Esophagus muscularis mucosa (tissue), 4 donors: Measurements from ENCODE around the gene ANKRD44. TPM values are rescaled to one million over a fixed set of nuclear protein-coding genes. Genes with fewer than 3 reads are reported as not detected.

ENCODE experiments used
- DNase-seq: peaks from one replicate; pipeline ENCODE4 v3.0.0-alpha.2; 2017; ENCODE audit errors: extremely low spot score
- H3K27ac ChIP-seq, 4 donors: fragments of 200-600 bp; sonication (generic); replicated peaks in 1 of 4; 1 replicate in 3 of 4; 2 replicates in 1 of 4; pipeline ENCODE4 v1.5.1; 2016 to 2019; ENCODE audit warnings: mild to moderate bottlenecking in 1 of 4
- H3K27me3 ChIP-seq, 4 donors: fragments of 200-600 bp; sonication (generic); one replicate each; pipeline versions ENCODE4 v1.5.1 to v1.6.0; 2016 to 2019
- H3K36me3 ChIP-seq, 4 donors: fragments of 200-600 bp; sonication (generic); one replicate each; pipeline ENCODE4 v1.5.1; 2016 to 2019
- H3K4me1 ChIP-seq, 4 donors: fragments of 200-600 bp; sonication (generic); one replicate each; pipeline ENCODE4 v1.5.1; 2016 to 2019
- H3K4me3 ChIP-seq, 4 donors: fragments of 200-600 bp; sonication (generic); 1 replicate in 2 of 4; 2 replicates in 2 of 4; pipeline ENCODE4 v1.5.1; 2016 to 2019; ENCODE audit warnings: mild to moderate bottlenecking in 4 of 4, moderate library complexity in 1 of 4
- H3K9me3 ChIP-seq, 4 donors: fragments of 200-600 bp; sonication (generic); 1 replicate in 3 of 4; 2 replicates in 1 of 4; pipeline ENCODE4 v1.5.1; 2016 to 2019
- EP300 ChIP-seq: sonication (generic); formaldehyde crosslinking; IDR thresholded peaks from one replicate; pipeline ENCODE4 v1.6.1; 2017; ENCODE audit warnings: antibody characterized with exemption
- POLR2A ChIP-seq: fragments of 450-650 bp; IDR thresholded peaks from one replicate; pipeline ENCODE4 v1.6.1; 2017; ENCODE audit warnings: antibody characterized with exemption, moderate library complexity, mild to moderate bottlenecking, low read depth
- POLR2AphosphoS5 ChIP-seq, 2 donors: sonication (generic); formaldehyde crosslinking; IDR thresholded peaks; one replicate each; pipeline ENCODE4 v1.6.1; 2017; ENCODE audit warnings: antibody characterized with exemption in 2 of 2
- WGBS: methylation state at CpG from one replicate; pipeline ENCODE4 v1.1.5; 2018; 5-methylcytosine and 5-hydroxymethylcytosine counted together
- intact Hi-C: fragments of 100-400 bp; cut with DNase I; formaldehyde crosslinking; loops from one replicate; pipeline ENCODE4 v1.15.1; 2023
- total RNA-seq, 4 donors: library from RNA; depleted of rRNA; stranded (reverse); fragments of >200 nt; gene quantifications; one replicate each; pipeline versions ENCODE4 v1.1.0 to v1.2.1, GENCODE V29; 2016
- TF ChIP-seq, protein P1 (sequence below), 3 experiments: fragments of 200-600 bp in 2 of 3; fragments of 450-650 bp in 1 of 3; sonication (generic) in 2 of 3; IDR thresholded peaks; one replicate each; pipeline ENCODE4 v1.5.1; 2017 to 2019; ENCODE audit warnings: antibody characterized with exemption in 3 of 3, mild to moderate bottlenecking in 2 of 3, moderate library complexity in 1 of 3

ANKRD44 gene
- total RNA-seq, 4 donors from 2014 or later, result 41.4 to 76.6 (median 48.1) TPM

DNA sequence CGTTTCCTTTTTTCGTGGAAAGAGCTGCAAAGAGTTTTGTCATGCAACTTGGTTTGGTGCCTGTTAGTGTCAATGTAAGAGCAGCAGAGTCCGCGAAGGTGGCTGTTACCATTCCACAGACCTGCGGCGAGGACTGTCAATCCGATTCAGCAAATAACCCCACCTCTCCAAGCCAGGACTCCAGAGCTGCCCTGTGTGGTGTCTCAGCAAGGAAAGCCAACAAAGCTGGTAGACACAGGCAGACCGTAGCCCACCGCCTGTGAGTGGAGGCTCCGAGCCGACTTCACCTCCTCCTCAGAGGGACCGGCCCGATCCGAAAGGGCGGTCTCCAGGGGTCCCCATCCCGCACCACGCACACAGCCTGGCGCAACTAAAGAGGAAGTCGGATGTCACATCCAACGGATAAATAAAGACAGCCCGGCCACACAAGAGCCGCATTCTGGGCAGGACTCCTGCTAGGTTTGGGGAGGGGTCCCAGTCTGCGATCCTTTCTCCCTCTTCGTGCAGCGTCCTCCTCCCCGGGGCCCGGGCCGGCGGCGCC is 819 bp downstream of the ANKRD44 start:
- no peaks in the 10 kb centered on the region for H3K9me3 ChIP-seq
- no peaks in the 10 kb centered on the region for H3K27me3 ChIP-seq
- 6% methylated on average over 15 of the region's 30 CpGs for WGBS
- intact Hi-C loops, result loop anchor here (2.0 to 10.0 kb wide), 4 partner anchors 68 to 295 kb away; no protein-coding TSS in a partner anchor
- DNase-seq, result no peak
- H3K36me3 ChIP-seq, result no peaks in the 10 kb centered on the region
- peak overlapping the region; percentile 84 to 93 (median 88) for H3K4me3 ChIP-seq
- peaks cover 26 to 55% (median 51%) of the 10 kb centered on the region in 4 donors for H3K4me1 ChIP-seq
- no peak for TF ChIP-seq POLR2A
- TF ChIP-seq, protein P1, sequence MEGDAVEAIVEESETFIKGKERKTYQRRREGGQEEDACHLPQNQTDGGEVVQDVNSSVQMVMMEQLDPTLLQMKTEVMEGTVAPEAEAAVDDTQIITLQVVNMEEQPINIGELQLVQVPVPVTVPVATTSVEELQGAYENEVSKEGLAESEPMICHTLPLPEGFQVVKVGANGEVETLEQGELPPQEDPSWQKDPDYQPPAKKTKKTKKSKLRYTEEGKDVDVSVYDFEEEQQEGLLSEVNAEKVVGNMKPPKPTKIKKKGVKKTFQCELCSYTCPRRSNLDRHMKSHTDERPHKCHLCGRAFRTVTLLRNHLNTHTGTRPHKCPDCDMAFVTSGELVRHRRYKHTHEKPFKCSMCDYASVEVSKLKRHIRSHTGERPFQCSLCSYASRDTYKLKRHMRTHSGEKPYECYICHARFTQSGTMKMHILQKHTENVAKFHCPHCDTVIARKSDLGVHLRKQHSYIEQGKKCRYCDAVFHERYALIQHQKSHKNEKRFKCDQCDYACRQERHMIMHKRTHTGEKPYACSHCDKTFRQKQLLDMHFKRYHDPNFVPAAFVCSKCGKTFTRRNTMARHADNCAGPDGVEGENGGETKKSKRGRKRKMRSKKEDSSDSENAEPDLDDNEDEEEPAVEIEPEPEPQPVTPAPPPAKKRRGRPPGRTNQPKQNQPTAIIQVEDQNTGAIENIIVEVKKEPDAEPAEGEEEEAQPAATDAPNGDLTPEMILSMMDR (IDR thresholded peaks at IDR 0.05), result no peak
- TF ChIP-seq EP300, result no peak
- no peak for TF ChIP-seq POLR2AphosphoS5 (IDR thresholded peaks at IDR 0.05)
- peak overlapping the region; percentile 83 to 88 (median 85) for H3K27ac ChIP-seq

DNA sequence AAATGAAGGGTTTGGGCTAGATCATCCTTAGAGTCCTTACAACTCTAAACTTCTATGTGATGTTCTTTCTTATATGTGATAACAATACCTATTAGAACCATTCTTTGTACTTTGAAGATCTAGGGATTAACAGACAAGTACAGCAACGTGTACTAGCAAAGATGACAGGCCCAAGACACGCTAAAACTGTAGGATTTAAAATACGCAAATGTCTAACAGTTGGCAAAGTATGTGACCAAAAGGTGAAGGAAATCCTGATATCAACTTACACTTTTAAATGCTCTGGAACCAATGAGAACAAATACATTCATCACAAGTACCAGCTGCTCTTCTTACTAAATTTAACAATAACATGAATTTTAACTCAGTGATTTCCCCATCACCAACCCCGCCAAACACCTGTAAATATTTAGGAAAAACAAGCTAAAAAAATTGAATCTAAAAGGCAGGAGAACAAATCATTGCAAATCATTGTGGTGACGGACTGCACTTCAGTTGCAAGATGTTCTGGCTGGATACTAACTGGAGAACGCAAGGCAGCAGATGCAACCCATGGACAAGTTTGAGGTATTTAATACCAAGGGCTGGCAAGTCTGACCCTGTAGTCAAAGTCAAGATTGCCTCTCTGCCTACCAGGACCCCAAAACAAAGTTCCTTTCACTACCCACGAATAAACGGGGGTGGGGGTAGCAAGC is 1.4 kb downstream of the ANKRD44 start:
- peak overlapping the region; percentile 84 to 93 (median 88) for H3K4me3 ChIP-seq
- no peaks in the 10 kb centered on the region for H3K9me3 ChIP-seq
- H3K36me3 ChIP-seq, result no peaks in the 10 kb centered on the region
- intact Hi-C loops, result no loop called here
- H3K27me3 ChIP-seq, result no peaks in the 10 kb centered on the region
- H3K4me1 ChIP-seq, result peaks cover 26 to 61% (median 52%) of the 10 kb centered on the region in 4 donors
- TF ChIP-seq POLR2AphosphoS5 (IDR thresholded peaks at IDR 0.05) (no peak), POLR2A (no peak), EP300 (no peak)
- WGBS, result 45% methylated on average over 8 of the region's 8 CpGs
- no peak for DNase-seq
- peak overlapping the region; percentile 83 to 88 (median 85) for H3K27ac ChIP-seq

DNA sequence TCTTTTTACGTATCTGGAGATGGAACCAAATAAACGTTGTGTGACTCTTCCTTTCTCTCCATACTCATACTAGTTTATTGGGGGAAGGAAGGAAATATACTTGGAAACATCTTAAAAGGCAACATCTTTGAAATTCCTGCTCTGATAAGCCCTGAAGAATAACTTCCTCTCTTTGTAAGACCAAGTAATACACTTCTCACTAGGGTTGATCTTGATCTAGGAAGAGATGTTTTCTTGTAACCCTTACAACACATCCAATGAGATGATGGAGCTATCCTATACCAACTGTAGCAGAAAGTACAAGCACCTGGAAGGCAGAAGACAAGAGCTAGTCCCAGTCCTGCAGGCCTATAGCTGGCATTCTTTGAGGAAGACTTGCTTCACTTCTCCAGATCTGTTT is 2.0 kb downstream of the ANKRD44 start:
- peak overlapping the region; percentile 84 to 93 (median 88) for H3K4me3 ChIP-seq
- TF ChIP-seq EP300 (no peak), POLR2AphosphoS5 (IDR thresholded peaks at IDR 0.05) (no peak), POLR2A (no peak)
- TF ChIP-seq, protein P1 (IDR thresholded peaks at IDR 0.05), result no peak
- no peaks in the 10 kb centered on the region for H3K9me3 ChIP-seq
- WGBS, result 70% methylated on average over 2 of the region's 2 CpGs
- no peak for DNase-seq
- H3K36me3 ChIP-seq, result no peaks in the 10 kb centered on the region
- peak overlapping the region; percentile 36 to 88 (median 85) for H3K27ac ChIP-seq
- H3K27me3 ChIP-seq, result no peaks in the 10 kb centered on the region
- intact Hi-C loops, result no loop called here
- H3K4me1 ChIP-seq, result peaks cover 26 to 62% (median 56%) of the 10 kb centered on the region in 4 donors

DNA sequence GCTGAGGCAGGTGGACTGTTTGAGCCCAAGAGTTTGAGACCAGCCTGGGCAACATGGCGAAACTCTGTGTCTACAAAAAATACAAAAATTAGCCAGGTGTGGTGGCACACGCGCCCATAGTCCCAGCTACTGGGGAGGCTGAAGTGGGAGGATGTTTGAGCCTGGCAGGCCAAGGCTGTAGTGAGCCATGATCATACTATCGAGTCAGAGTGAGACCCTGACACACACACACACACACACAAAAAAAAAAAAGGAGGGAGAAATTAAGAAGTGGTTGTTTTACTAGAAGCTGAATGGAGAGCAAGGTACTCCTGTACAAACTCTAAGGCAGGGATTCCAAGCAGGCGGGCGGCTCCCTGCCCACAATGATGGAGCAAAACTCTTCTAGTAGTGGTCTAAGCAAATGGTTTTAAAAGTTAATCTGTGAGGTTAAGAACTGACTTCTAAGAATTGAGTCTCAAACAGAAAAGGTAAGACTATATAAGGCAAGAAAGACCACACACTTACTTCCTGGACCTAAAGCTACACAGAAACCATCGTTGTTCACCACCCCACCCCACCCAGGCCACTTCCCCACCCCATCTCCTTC is 2.6 kb downstream of the ANKRD44 start:
- TF ChIP-seq POLR2A (no peak), EP300 (no peak), POLR2AphosphoS5 (IDR thresholded peaks at IDR 0.05) (no peak)
- TF ChIP-seq, protein P1 (IDR thresholded peaks at IDR 0.05), result no peak
- Histone ChIP-seq H3K9me3 (no peaks in the 10 kb centered on the region), H3K36me3 (no peaks in the 10 kb centered on the region), H3K27me3 (no peaks in the 10 kb centered on the region), H3K4me1 (peaks cover 26 to 66% (median 58%) of the 10 kb centered on the region in 4 donors), H3K27ac (peak overlapping the region; percentile 36 to 88 (median 85)), H3K4me3 (peak overlapping the region in 3 of 4 donors; percentile 86 to 93 (median 89))
- intact Hi-C loops, result no loop called here
- no peak for DNase-seq
- 82% methylated on average over 7 of the region's 7 CpGs for WGBS
